NB4 (cell line): Measurements from ENCODE around the gene TMEM218.

Experiments
- CTCF ChIP-seq: IDR thresholded peaks from one replicate; pipeline ENCODE4 v1.5.1; 2012; ENCODE audit warnings: low read depth, low read length
- MAX ChIP-seq: IDR thresholded peaks from 2 replicates; pipeline ENCODE4 v1.6.1; 2011; ENCODE audit warnings: low read depth, low read length
- MYC ChIP-seq: IDR thresholded peaks from 2 replicates; pipeline ENCODE4 v1.6.1; 2011; ENCODE audit warnings: low read depth, low read length
- POLR2A ChIP-seq: IDR thresholded peaks from 2 replicates; pipeline ENCODE4 v1.6.1; 2011; ENCODE audit warnings: mild to moderate bottlenecking; ENCODE audit not compliant: insufficient read length; ENCODE audit errors: extremely low read depth

- TF ChIP-seq CTCF, result no peak
- TF ChIP-seq POLR2A, result no peak
- TF ChIP-seq MYC, result peak; percentile 28; the same call in 1 of the 2 replicates
- TF ChIP-seq MAX, result peak; percentile 46
Observed at GRCh38 chr11:125062931-125063428, 48.4 kb downstream of the TMEM218 start, which contains the start of gene SLC37A2.
